ENCODE measurements around the gene DCP1B. TPM values are rescaled to one million over a fixed set of nuclear protein-coding genes. Genes with fewer than 3 reads are reported as not detected.

Gene DCP1B
- total RNA-seq, 1 donor from 2014 or later = 19.2 TPM

- DNase-seq (ENCODE audit: extremely low read depth, low read depth, low spot score) = no peak
Measured at GRCh38 chr12:2018391-2018790, 14.1 kb upstream of the DCP1B start.

GRCh38 chr12:2017546-2018337, 13.5 kb upstream of the DCP1B start:
- DNase-seq (ENCODE audit: extremely low read depth, low read depth, low spot score) = no peak

GRCh38 chr12:2016862-2017545, 12.7 kb upstream of the DCP1B start:
- DNase-seq (ENCODE audit: extremely low read depth, low read depth, low spot score) = no peak

- no peak for DNase-seq (ENCODE audit: extremely low read depth, low read depth, low spot score)
Measured at GRCh38 chr12:2014231-2014630, 10.0 kb upstream of the DCP1B start.

GRCh38 chr12:2013527-2014223, 9.4 kb upstream of the DCP1B start:
- no peak for DNase-seq (ENCODE audit: extremely low read depth, low read depth, low spot score)

GRCh38 chr12:2013086-2013485, 8.8 kb upstream of the DCP1B start:
- DNase-seq (ENCODE audit: extremely low read depth, low read depth, low spot score) = no peak

- no peak for DNase-seq (ENCODE audit: extremely low read depth, low read depth, low spot score)
Measured at GRCh38 chr12:2011643-2012607, 7.7 kb upstream of the DCP1B start.

GRCh38 chr12:2009623-2010022, 5.4 kb upstream of the DCP1B start:
- DNase-seq (ENCODE audit: extremely low read depth, low read depth, low spot score) = no peak

GRCh38 chr12:2008677-2009076, 4.4 kb upstream of the DCP1B start:
- DNase-seq (ENCODE audit: extremely low read depth, low read depth, low spot score) = no peak

GRCh38 chr12:2003676-2004112, 563 bp downstream of the DCP1B start:
- DNase-seq (ENCODE audit: extremely low read depth, low read depth, low spot score) = no peak

GRCh38 chr12:1995205-1995896, 8.9 kb downstream of the DCP1B start:
- DNase-seq (ENCODE audit: extremely low read depth, low read depth, low spot score) = no peak

- no peak for DNase-seq (ENCODE audit: extremely low read depth, low read depth, low spot score)
Measured at GRCh38 chr12:1994429-1995143, 9.7 kb downstream of the DCP1B start.

- no peak for DNase-seq (ENCODE audit: extremely low read depth, low read depth, low spot score)
Measured at GRCh38 chr12:1993871-1994371, 10.3 kb downstream of the DCP1B start.

- no peak for DNase-seq (ENCODE audit: extremely low read depth, low read depth, low spot score)
Measured at GRCh38 chr12:1993341-1993740, 10.9 kb downstream of the DCP1B start.

- no peak for DNase-seq (ENCODE audit: extremely low read depth, low read depth, low spot score)
Measured at GRCh38 chr12:1992732-1993131, 11.5 kb downstream of the DCP1B start.

- DNase-seq (ENCODE audit: extremely low read depth, low read depth, low spot score) = no peak
Measured at GRCh38 chr12:1989111-1989510, 15.1 kb downstream of the DCP1B start.

- DNase-seq (ENCODE audit: extremely low read depth, low read depth, low spot score) = no peak
Measured at GRCh38 chr12:1984759-1985158, 19.5 kb downstream of the DCP1B start.

- DNase-seq (ENCODE audit: extremely low read depth, low read depth, low spot score) = no peak
Measured at GRCh38 chr12:1980282-1980681, 24.0 kb downstream of the DCP1B start.

Measured in glomerular endothelial cell (primary cell).